ENCODE results near the gene SLC34A3.

SLC34A3 gene

DNA sequence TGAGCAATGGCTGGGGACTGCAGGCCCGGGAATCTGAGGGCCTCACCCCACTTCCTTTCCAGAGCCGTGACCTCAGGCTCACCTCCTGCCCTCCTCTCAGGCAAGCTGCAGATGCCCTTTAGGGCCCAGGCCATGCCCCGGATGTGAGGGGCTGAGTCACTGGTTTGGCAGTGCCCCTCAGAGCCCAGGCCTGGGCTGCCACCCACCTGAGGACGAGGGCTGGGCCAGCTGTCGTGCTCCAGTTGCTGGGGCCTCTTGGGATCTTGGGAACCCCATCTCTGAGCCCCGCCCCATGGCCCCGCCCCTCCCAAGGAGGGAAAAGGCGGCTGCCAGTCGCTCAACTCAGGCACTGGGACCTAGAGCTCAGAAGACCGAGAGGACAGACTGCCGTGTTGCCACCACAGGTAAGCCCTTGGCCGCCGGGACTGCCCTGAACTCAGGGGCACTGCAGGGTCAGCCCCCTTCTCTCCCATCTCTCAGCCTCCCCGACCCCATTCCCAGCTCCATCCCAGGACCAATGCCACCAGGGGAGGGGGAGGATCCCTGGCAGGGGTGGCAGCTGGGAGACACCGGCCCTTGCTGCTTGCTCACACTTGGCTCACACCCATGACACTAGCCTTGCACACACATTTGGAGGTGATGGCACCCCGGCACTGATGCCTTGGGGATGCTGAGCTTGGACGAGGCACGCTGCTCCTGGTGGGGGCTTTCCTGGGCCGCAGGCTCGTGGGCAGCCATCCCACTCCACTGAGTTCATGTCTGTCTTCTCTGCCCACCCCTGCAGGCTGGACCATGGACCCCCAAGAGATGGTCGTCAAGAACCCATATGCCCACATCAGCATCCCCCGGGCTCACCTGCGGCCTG, 5.6 kb upstream of the SLC34A3 start, which contains the start of gene CYSRT1:
CYSRT1 (plus strand) TSS at position 345 of the 865 bp plus-strand sequence; CDS start at position 793, 448 bp downstream.
- DNase-seq: no peak
- intact Hi-C loops (cut with DNase I): loop anchor here (5.0 kb wide), 2 partner anchors 38 to 108 kb away; partner anchors contain the start of genes ANAPC2 and SSNA1

DNA sequence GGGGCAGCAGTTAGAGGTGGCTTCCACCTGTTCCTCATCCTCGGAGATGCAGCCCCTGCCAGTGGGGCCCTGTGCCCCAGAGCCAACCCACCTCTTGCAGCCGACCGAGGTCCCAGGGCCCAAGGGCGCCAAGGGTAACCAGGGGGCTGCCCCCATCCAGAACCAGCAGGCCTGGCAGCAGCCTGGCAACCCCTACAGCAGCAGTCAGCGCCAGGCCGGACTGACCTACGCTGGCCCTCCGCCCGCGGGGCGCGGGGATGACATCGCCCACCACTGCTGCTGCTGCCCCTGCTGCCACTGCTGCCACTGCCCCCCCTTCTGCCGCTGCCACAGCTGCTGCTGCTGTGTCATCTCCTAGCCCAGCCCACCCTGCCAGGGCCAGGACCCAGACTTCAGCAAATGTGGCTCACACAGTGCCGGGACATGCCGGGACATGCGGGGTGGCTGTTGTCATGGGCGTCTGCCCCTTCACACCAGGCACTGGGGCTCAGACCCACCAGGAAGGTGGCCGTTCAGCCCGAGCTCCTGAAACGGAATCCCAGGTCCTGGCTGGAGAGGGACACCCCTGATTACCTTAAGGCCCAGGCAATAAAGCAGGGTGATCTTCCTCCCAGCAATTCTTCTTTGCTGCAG, 4.9 kb upstream of the SLC34A3 start:
- intact Hi-C loops (cut with DNase I): loop anchor here (5.0 kb wide), 2 partner anchors 39 to 109 kb away; partner anchors contain the start of genes ANAPC2 and SSNA1
- no peak for DNase-seq

DNA sequence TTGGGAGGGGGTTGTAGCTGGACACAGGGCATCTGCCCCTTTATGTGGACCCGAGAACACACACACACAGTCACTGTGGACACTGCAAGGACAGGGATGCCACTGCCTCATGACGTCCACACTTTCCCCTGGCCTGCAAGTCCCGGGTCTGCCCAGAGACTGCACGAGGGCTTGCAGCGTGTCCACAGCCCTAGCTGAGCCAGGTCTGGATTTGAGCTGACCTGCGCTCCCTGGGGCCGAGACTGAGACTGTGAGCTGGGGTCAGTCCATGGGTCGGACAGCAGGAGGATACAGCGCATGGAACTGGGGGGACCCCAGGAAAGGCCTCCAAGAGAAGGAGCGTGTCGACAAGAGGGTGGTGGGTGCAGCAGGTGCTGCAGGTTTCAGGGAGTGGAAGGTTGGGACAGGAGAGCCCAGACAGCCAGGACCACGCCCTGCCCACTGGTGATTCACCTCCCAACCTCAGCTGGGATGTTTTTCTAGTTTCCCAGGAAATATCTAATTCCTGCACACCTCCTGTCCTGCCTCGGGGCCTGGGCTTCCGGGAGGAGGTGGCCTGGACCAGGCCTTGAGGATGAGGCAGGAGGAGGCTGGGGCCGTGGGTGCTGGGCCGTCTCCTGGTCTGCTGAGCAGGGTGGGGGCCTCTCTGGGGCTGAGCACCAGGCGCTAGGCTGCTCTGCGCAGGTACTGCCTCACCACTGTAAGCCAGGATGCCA, 4.2 kb upstream of the SLC34A3 start:
- intact Hi-C loops (cut with DNase I): loop anchor here (5.0 kb wide), 2 partner anchors 39 to 109 kb away; partner anchors contain the start of genes ANAPC2 and SSNA1
- no peak for DNase-seq

DNA sequence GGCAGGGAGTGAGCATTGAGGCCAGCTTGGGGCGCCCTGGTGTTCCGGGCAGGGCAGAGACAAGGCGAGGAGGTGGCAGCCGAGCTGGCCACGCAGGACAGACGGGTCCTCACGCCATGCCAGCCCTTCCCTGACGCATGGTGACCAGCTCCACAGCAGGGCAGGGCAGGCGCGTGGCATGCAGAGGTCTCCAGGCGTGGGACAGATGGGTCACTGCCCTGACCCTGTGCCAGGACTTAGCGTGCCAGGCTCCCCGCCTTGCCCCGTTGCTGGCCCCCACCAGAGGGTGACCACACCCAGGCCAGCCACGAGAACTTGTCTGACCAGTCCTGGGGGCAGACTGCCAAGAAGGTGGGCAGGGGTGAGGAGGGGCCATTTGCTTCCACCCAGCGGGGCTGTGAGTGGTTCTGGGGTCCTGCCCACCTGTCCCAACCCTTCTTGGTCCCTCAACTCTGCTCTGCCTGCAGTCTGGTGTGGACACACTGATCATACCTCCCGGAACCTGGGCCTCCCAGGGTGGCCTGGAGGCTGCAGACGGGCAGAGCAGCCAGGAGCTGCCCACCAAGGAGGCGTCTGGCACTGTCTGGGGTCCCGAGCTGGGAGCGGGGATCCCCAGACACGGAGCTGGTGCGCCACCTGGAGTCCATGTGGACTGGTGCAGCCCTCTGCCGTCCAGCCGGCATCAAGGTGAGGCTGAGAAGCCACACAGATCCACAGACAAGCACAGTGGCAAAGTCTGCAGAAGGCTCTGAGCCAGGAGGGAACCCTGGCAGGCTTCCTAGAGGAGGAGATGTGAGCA, 3.4 kb upstream of the SLC34A3 start, which contains the start of gene RNF224:
RNF224 (plus strand) TSS at position 449 of the 799 bp plus-strand sequence. CDS start 834 bp downstream, outside the sequence.
- intact Hi-C loops (cut with DNase I): loop anchor here (5.0 kb wide), 2 partner anchors 40 to 110 kb away; partner anchors contain the start of genes ANAPC2 and SSNA1

DNA sequence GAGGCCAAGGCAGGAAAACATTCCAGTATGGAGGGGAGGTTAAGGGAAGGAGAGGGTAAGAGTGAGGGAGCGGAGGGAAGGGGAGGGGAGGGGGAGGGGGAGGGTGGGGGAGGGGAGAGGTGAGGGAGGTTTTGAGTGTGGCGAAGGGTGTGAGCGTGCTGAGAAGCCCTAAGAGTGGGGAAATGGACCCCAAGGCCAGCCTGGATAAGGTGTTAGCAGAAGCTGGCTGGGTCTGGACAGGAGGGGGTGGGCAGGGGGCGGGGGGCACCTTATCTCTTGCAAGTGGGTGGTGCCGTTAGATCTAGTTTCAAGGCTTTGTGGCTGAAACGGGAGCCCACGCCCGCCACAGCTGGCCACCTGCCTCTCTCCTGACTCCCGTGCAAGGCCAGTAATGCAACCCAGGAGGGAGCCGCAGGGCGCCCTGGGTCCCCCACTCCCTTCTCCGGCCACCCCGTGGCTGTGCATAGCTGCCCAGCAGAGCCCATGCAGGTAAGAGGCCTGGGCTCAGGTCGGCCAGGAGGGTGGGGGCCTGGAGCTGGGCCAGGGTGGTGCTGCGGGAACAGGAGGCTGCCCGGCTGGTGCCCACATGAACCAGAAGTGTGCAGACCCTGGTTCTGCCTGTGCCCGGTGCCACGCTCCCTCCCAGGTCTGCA, 2.7 kb upstream of the SLC34A3 start:
- intact Hi-C loops (cut with DNase I): loop anchor here (5.0 kb wide), 2 partner anchors 41 to 111 kb away; partner anchors contain the start of genes ANAPC2 and SSNA1

More for the DNA sequence above, 3.4 kb upstream of the SLC34A3 start, which contains the start of gene RNF224:
- DNase-seq: peak; percentile 60 to 91 (median 80)

DNA sequence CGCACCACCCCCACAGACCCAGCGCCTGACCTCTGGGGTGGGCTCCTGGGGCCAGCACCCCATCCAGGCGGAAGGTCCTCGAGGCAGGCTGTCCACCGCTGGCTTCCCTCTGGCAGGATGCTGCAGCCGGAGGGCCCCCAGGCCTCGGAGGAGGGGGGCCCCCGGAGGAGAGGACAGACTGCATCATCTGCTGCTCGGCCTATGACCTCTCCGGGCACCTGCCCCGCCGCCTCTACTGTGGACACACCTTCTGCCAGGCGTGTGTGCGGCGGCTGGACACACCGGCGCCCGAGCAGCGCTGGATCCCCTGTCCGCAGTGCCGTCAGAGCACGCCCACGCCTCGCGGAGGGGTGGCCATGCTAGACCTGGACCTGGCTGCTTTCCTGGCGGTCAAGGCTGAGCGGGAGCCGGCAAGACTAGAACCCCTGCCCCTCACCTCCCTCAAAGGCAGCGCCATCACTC, 2.2 kb upstream of the SLC34A3 start:
- intact Hi-C loops (cut with DNase I): loop anchor here (5.0 kb wide), 2 partner anchors 41 to 111 kb away; partner anchors contain the start of genes ANAPC2 and SSNA1
- no peak for DNase-seq

More for the DNA sequence above, 2.7 kb upstream of the SLC34A3 start:
- DNase-seq: no peak

DNA sequence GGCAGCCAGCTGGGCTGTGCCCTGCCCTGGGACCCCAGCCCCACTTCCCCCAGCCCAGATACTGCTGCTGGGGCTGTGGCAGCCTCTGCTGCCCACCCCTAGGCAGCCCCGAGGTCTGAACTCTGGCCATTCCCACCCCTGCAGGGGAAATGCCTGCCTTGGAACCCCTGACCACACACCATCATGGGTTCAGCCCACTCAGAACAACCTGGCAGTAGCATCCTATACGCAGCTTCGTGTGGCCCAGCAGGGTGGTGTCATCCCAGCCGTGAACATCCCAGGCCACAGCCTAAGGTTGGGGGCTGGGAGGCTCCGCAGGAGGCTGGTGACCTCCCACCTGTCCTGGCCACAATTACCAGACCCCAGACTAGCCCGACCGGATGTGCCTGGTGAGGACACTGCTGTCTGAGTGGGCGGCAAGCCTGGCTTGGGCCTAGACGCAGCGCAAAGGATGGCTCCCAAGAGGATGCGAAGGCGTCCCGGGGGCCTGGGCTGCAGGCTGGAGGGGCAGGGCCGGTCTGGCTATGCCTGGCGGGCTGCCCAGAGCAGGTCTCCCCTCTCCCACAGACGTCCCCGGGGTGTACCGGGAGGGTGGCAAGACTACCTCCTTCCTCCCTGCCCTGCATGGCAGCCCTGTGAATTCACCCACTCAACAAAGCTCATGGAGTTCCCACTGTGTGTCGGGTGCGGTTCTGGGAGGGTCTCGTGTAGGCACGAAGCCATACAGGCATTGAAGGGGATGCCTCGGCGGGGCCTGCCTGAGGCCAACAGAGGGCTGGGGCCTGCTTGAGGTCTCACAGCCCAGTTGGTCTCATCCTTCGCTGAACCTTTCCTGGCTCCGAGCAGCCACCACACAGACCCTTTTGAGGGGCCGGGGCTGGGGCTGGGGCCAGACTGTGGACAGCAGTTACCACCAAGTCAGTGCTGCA, 1.5 kb upstream of the SLC34A3 start:
- DNase-seq: no peak
- intact Hi-C loops (cut with DNase I): loop anchor here (5.0 kb wide), 2 partner anchors 42 to 112 kb away; partner anchors contain the start of genes ANAPC2 and SSNA1

DNA sequence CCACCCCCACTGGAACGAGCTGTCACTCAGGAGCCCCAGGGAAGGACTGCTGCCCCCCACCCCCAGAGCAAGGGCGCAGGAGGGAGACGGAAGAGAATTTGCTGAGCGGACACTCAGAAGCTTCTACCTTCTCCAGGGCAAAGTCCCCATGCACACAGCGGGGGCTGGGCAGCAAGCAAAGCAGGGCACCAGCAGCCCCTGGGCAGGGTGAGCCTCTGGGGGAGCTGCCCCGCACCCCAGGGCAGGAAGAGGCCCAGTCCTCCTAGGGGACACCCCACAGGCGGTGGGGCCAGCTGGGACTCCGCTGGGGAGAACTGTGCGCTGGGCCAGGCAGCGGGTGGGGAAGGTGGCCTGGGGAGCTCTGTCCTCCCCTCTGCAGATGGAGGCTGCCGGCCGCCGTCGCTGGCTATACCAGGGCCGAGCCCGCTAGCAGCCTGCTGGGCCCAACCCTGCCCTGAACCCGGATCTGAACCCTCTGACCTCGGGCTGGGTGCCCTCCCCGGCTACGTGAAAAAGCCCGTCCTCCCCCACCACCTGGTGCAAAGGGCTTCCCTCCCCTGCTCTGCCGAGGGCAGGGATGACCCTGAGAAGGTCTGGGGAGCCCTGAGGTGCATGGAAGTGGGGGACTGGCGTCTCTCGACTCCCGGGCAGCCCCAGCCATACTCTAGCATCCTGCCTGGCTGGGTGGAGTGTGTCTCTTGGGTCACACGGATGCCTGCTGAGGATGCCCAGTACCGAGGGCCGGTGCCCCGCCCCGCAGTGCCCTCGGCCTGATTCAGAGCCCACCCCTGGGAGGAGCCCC, 597 bp upstream of the SLC34A3 start:
- DNase-seq: no peak
- intact Hi-C loops (cut with DNase I): loop anchor here (5.0 kb wide), 2 partner anchors 43 to 113 kb away; partner anchors contain the start of genes ANAPC2 and SSNA1

DNA sequence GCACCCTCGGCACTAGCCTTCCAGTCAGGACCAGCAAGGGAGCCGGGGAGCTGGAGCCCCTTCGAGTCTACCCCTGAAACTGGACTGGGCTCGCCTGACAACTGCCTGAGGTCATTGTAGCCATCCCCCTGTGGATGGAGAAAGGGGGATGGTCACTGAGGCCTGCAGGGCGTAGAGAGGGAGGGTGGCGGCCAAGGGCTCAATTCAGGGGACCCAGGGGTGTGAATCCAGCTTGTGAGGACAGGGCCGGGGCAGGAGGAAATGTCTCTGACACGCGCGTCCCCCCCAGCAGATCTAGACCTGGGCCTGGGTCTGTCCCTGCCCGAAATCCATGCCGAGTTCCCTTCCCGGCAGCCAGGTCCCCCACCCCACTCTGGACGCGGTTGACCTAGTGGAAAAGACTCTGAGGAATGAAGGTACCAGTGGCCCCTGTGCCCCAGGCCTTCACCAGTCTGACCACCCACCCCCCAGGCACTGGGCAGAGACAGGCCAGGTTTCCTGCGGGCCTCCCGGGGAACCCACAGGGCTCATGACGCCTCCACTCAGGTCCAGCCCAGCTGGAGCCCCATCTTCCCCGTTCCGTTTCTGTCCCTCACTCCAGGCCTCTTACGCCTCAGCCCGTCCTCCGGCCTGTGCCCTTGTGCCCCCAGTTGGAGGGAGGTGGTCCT, 805 bp downstream of the SLC34A3 start:
- DNase-seq: no peak
- intact Hi-C loops (cut with DNase I): no loop called here

DNA sequence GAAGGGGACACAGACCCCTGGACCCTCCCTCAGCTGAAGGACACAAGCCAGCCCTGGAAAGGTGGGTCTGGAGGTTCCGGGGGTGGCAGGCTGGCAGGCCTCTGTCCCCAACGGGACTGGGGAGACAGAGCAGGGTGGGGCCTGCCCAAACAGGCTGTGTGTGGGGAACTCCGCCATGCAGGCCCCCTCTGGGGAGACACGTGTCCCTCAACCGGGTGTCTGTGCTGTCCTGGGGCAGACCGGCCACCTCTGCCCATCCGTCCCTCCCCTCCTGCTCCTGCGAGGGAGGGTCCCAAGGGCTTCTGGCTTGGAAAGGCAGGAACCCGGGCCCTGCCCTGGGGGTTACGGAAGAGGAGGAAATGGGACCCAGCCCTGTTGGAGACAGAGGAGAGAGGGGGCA, 1.4 kb downstream of the SLC34A3 start:
- no peak for DNase-seq
- intact Hi-C loops (cut with DNase I): no loop called here

DNA sequence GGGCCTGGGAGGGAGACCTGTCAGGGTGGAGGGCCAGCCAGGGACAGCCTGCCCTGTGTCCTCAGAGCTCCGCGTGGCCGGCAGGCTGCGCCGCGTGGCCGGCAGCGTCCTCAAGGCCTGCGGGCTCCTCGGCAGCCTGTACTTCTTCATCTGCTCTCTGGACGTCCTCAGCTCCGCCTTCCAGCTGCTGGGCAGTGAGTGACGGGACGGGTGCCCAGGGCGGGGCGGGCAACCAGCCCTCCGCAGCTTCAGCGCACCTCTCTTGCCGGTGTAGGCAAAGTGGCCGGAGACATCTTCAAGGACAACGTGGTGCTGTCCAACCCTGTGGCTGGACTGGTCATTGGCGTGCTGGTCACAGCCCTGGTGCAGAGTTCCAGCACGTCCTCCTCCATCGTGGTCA, 1.8 kb downstream of the SLC34A3 start:
- intact Hi-C loops (cut with DNase I): no loop called here
- DNase-seq: no peak

DNA sequence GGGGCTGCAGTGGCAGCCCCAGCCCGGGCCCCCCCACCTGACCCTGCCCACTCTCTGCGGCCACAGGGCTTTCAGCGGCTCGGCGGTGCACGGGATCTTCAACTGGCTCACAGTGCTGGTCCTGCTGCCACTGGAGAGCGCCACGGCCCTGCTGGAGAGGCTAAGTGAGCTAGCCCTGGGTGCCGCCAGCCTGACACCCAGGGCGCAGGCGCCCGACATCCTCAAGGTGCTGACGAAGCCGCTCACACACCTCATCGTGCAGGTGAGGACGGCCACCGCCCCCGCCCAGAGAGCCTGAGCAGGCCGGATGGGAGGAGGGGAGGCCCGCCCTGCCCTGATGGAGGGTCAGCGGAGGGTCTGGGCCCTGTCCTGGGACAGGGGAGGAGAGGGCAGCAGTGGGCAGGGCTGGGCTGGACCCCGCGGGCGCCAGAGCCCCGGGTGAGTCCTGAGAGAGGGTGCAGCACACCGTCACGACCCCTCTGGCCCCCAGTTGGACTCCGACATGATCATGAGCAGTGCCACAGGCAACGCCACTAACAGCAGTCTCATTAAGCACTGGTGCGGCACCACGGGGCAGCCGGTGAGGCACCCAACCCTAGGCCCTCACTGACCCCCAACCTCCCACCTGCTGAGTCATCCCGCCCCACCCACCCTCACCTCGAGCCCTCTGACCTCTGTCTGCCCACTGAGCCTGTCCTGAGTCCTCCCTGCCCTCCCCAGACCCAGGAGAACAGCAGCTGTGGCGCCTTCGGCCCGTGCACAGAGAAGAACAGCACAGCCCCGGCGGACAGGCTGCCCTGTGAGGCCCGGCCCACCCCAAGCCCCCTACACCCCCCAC, 2.7 kb downstream of the SLC34A3 start:
- DNase-seq: no peak
- intact Hi-C loops (cut with DNase I): no loop called here

DNA sequence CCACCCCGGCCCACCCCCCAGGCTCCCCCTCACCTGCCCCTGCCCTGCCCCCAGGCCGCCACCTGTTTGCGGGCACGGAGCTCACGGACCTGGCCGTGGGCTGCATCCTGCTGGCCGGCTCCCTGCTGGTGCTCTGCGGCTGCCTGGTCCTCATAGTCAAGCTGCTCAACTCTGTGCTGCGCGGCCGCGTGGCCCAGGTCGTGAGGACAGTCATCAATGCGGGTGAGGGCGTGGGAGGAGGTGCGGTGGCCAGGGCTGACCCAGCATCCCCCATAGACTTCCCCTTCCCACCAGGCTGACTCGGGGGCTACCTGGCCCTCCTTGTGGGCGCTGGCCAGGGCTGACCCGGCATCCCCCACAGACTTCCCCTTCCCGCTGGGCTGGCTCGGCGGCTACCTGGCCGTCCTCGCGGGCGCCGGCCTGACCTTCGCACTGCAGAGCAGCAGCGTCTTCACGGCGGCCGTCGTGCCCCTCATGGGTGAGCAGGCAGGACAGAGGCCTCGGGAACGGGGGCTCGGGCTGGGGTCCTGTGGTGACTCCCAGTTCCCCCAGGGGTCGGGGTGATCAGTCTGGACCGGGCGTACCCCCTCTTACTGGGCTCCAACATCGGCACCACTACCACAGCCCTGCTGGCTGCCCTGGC, 3.5 kb downstream of the SLC34A3 start:
- intact Hi-C loops (cut with DNase I): no loop called here

More for the DNA sequence above, 3.5 kb downstream of the SLC34A3 start:
- no peak for DNase-seq

Data from head of caudate nucleus (tissue), 42 donors.